ENCODE measurements around the gene NAT8L.
"Not testable (repeated sequence)": the region's sequence is repeated elsewhere in the genome, so short reads cannot be mapped to it uniquely, and the experiment has no call there.

NAT8L gene

GRCh38 chr4:2059046-2059725 lies at the start of gene NAT8L:
Gene NAT8L (plus strand): TSS chr4:2059327. CDS start chr4:2059512, 185 bp downstream.
- peak; percentile 59 to 71 for DNase-seq

DNA sequence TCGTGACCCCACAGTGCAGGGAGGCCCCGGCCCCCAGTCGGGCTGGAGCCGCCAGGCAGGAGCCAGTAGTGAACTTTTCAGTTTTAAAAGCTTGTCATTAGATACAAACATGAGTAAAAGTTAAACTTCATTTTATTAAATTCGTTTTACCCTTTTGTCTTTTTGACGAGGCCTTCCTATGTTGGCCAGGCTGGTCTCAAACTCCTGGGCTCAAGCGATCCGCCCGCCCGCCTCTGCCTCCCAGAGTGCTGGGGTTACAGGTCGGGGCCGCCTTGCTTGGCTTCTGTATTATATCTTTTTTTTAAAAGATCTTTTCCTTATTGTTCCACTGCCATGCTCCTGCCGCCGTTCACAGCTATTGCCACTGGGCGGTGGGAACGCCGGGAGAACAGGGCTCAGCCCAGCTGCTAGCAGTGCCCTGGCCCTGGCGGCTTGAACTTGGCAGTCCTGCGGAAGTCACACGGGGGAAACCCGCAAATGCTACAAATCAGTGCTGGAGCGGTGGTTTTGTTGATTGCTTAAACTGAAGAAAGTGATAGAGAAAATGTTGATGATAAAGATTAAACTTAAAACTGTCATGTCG lies 49.4 kb upstream of the NAT8L start:
- DNase-seq: peak; percentile 23 to 46

- DNase-seq: no peak
These were observed 47.5 kb upstream of the NAT8L start for GRCh38 chr4:2011583-2011982.

GRCh38 chr4:2015008-2015407 lies 44.1 kb upstream of the NAT8L start:
- no peak for DNase-seq

- DNase-seq: not testable (repeated sequence)
These were observed 37.6 kb upstream of the NAT8L start for GRCh38 chr4:2021358-2022018.

- no peak for DNase-seq
These were observed 34.4 kb upstream of the NAT8L start for GRCh38 chr4:2024683-2025082.

GRCh38 chr4:2025817-2026216 lies 33.3 kb upstream of the NAT8L start:
- DNase-seq: no peak

GRCh38 chr4:2027120-2027519 lies 32.0 kb upstream of the NAT8L start:
- DNase-seq: not testable (repeated sequence)

- not testable (repeated sequence) for DNase-seq
These were observed 28.0 kb upstream of the NAT8L start for GRCh38 chr4:2031161-2031560.

DNA sequence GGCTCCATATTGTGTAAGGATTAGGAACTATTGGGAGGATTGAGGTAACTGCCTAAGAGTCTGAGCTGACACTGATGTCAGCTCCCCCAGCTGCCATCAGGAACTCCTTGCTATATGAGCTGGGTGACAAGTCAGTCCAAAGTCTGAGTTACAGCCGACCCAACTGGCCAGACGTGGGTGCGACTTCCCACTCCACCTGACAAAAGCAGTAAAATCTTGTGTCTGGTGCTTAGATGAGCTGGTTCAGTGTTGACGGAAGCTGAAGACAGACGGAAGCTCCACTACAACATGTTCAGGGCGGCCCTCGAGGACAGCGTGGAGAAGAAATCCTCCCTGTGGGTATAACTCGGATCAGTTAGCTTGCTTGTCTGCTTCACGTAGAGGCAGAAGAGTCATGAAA lies 22.8 kb upstream of the NAT8L start:
- no peak for DNase-seq

GRCh38 chr4:2036866-2037265 lies 22.3 kb upstream of the NAT8L start:
- no peak for DNase-seq

GRCh38 chr4:2040391-2041238 lies 18.5 kb upstream of the NAT8L start:
- DNase-seq: no peak

GRCh38 chr4:2041239-2042130 lies 17.6 kb upstream of the NAT8L start:
- peak; percentile 30 to 84 for DNase-seq

DNA sequence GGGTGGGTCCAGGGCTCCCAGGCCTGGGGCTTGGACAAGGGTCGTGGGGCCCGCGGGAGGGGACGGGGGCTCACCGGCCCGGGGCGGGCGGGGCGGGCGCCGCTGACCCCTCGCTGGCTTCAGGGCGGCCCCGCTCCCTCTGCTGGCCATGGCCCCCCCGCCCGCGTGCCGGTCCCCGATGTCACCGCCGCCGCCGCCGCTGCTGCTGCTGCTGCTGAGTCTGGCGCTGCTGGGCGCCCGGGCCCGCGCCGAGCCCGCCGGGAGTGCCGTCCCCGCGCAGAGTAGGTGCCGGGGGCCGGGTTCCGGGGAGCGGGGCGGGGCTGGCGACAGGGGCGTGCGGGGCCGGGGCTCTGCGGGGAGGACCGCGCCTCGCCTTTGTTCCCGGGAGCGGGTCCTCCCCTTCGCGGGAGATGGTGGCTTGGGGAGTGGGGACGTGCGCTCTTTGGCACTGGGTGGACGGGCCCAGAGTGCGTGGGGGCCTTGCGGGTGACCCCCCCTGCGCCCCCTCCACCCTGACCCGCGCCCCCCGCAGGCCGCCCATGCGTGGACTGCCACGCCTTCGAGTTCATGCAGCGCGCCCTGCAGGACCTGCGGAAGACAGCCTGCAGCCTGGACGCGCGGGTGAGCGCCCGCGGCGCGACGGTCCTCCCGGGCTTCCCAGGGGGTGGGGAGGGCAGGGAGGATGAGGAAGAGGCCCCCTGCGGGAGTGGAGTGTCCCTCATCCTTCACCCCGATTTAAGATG lies 16.8 kb upstream of the NAT8L start:
- peak in 1 of 2 donors; percentile 54 for DNase-seq

GRCh38 chr4:2042947-2043395 lies 16.2 kb upstream of the NAT8L start:
- no peak for DNase-seq

GRCh38 chr4:2043396-2044118 lies 15.6 kb upstream of the NAT8L start:
- no peak for DNase-seq

DNA sequence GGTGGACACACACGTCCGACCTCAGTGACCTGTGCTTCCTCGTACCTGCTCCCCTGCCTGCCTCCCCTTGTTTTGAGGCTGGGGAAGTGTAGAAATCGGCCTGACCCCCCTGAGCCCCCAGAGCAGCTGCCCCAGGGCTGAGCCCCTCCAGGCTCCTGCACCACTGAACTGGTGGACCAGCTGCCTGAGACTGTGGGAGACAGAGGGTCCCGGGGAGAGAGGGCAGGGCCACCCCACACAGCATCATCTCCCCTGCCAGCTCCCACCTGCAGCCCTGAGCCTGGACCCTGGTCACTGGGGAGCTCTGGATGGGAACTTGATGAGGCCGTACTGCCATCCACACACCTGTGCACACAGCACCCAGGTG lies 15.0 kb upstream of the NAT8L start:
- no peak for DNase-seq

DNA sequence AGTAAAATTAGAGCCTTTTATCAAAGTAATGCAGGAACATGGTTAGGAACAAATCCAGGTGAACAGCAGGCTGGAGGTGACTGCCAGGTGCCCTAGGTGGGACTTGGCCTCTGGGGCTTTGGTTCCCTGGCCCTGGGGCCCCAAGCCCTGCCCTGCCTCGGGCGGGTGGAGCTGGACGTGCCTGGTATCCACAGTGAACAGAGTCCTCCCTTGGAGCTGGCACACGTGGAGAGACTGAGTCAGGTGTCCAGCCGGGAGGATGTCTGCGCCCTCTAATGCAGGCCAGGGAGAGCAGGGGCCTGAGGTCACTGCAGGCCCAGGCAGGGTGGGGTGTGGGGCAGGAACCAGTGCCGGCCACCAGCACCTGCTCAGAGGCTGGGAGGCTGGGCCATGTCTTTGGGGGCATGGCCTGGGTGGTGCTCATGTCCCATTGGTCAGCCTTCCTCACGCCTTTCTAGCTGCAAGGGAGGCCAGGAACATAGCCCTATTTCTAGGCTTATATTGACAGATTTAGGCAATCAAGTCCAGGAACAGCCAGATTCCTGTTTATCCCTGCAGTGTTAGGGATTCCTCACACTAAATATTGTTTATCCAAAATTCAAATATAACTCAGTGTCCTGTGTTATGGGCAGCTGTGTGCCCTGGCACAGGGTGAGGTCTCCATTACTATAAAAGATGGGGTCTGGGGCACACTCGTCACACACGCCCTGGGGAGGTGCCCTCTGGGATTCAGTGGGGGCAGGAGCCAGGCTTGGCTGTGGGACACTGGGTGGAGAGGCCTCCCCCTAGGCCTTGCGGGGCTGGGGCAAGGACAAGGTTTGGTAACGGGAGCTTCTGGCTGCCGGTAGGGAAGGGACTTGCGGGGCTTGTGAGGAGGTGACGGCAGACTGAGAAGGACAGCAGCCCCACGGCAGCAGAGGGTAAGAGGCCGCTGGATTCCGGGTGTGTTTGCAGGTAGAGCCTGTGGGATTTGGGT lies 14.3 kb upstream of the NAT8L start:
- no peak for DNase-seq

DNA sequence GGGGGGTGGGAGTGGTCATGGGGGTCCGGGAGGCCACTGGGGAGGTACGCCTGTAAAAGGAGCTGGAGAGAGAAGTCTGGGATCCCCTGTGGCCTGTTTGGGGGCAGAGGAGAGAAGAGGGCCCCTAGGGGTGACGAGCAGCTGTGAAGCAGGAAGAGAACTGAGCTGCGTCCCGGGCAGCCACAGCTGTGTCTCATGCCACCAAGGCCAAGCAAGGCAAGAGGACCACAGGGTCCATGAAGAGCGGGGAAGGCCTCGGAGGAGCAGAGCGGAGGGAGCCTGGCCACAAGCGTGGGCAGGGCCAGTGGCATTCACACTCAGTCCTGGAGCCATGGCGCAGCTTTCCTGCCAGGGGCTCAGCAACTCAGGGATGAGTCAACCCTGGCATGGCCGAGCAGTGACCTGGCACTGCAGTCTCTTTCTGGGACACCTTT lies 13.6 kb upstream of the NAT8L start:
- no peak for DNase-seq
